Glutamatergic neuron (in vitro differentiated cells): ENCODE results near the gene CFAP221. TPM values are rescaled to one million over a fixed set of nuclear protein-coding genes. Genes with fewer than 3 reads are reported as not detected.
A peak's percentile ranks its signal among the peaks of the same experiment; 100 is the strongest.

ENCODE experiments used
- DNase-seq: peaks from one replicate; pipeline ENCODE4 v3.0.0; 2022
- H3K27ac Mint-ChIP-seq: one replicate; pipeline ENCODE4 v1.8.0; 2020; ENCODE audit warnings: mild to moderate bottlenecking, mixed read lengths, inconsistent platforms; ENCODE audit not compliant: unreplicated experiment
- H3K27me3 Mint-ChIP-seq: one replicate; pipeline ENCODE4 v1.8.0; 2020; ENCODE audit warnings: mild to moderate bottlenecking, moderate library complexity, mixed read lengths, inconsistent platforms; ENCODE audit not compliant: unreplicated experiment
- H3K36me3 Mint-ChIP-seq: one replicate; pipeline ENCODE4 v1.8.0; 2020; ENCODE audit warnings: mild to moderate bottlenecking, mixed read lengths, inconsistent platforms; ENCODE audit not compliant: unreplicated experiment
- H3K4me1 Mint-ChIP-seq: one replicate; pipeline ENCODE4 v1.8.0; 2020; ENCODE audit warnings: mild to moderate bottlenecking, low read depth, mixed read lengths, inconsistent platforms; ENCODE audit not compliant: unreplicated experiment
- H3K4me3 Mint-ChIP-seq: one replicate; pipeline ENCODE4 v1.8.0; 2020; ENCODE audit warnings: mild to moderate bottlenecking, mixed read lengths, inconsistent platforms; ENCODE audit not compliant: unreplicated experiment
- H3K9me3 Mint-ChIP-seq: one replicate; pipeline ENCODE4 v1.8.0; 2020; ENCODE audit warnings: mild to moderate bottlenecking, moderate library complexity, mixed read lengths, inconsistent platforms; ENCODE audit not compliant: unreplicated experiment
- CTCF ChIP-seq: fragments of 200-600 bp; sonication (generic); IDR thresholded peaks from one replicate; pipeline ENCODE4 v1.5.0; 2021; ENCODE audit not compliant: partially characterized antibody, unreplicated experiment
- total RNA-seq: library from RNA; stranded (reverse); fragmentation: NEBNext Ultra II Directional; extraction: Animal tissue kit (Norgen Biotek cat#: 25700); gene quantifications from one replicate; pipeline ENCODE4 v1.2.1, GENCODE V29; 2021; ENCODE audit not compliant: unreplicated experiment

CFAP221 gene
- total RNA-seq, 1 donor from 2014 or later = 0.34 TPM

GRCh38 chr2:119673796-119674195 is 129.5 kb downstream of the CFAP221 start:
- no peak for TF ChIP-seq CTCF
- no peaks in the 10 kb centered on the region for H3K36me3 Mint-ChIP-seq
- peaks cover 2% of the 10 kb centered on the region for H3K4me1 Mint-ChIP-seq
- DNase-seq = no peak
- no peak overlapping the region for H3K27ac Mint-ChIP-seq
- no peak overlapping the region for H3K4me3 Mint-ChIP-seq
- peaks cover 5% of the 10 kb centered on the region for H3K9me3 Mint-ChIP-seq
- no peaks in the 10 kb centered on the region for H3K27me3 Mint-ChIP-seq

- DNase-seq = no peak
- TF ChIP-seq CTCF = no peak
- Mint-ChIP-seq H3K4me1 (peaks cover 2% of the 10 kb centered on the region), H3K4me3 (no peak overlapping the region), H3K27me3 (no peaks in the 10 kb centered on the region), H3K9me3 (peaks cover 7% of the 10 kb centered on the region), H3K27ac (no peak overlapping the region), H3K36me3 (no peaks in the 10 kb centered on the region)
These were observed 130.7 kb downstream of the CFAP221 start for GRCh38 chr2:119674711-119675500.

GRCh38 chr2:119678021-119678656 is 133.9 kb downstream of the CFAP221 start:
- Mint-ChIP-seq H3K36me3 (no peaks in the 10 kb centered on the region), H3K9me3 (peaks cover 10% of the 10 kb centered on the region), H3K27me3 (peaks cover 4% of the 10 kb centered on the region), H3K4me1 (peaks cover 8% of the 10 kb centered on the region), H3K27ac (peak overlapping the region; percentile 24), H3K4me3 (peak overlapping the region; percentile 78)
- no peak for DNase-seq
- no peak for TF ChIP-seq CTCF

GRCh38 chr2:119679526-119679837 is 135.2 kb downstream of the CFAP221 start:
- peak overlapping the region; percentile 29 for H3K27ac Mint-ChIP-seq
- no peaks in the 10 kb centered on the region for H3K36me3 Mint-ChIP-seq
- TF ChIP-seq CTCF = no peak
- peak overlapping the region; percentile 95 for H3K4me3 Mint-ChIP-seq
- H3K4me1 Mint-ChIP-seq = peaks cover 18% of the 10 kb centered on the region
- peaks cover 8% of the 10 kb centered on the region for H3K27me3 Mint-ChIP-seq
- peaks cover 12% of the 10 kb centered on the region for H3K9me3 Mint-ChIP-seq
- no peak for DNase-seq

GRCh38 chr2:119679846-119680245 is 135.6 kb downstream of the CFAP221 start:
- no peak for TF ChIP-seq CTCF
- Mint-ChIP-seq H3K4me1 (peaks cover 18% of the 10 kb centered on the region), H3K9me3 (peaks cover 12% of the 10 kb centered on the region), H3K36me3 (no peaks in the 10 kb centered on the region), H3K27ac (no peak overlapping the region), H3K4me3 (peak overlapping the region; percentile 95), H3K27me3 (peaks cover 8% of the 10 kb centered on the region)
- DNase-seq = no peak
